Calu3 (cell line): ENCODE data around the gene UBAP2L. TPM values are rescaled to one million over a fixed set of nuclear protein-coding genes. Genes with fewer than 3 reads are reported as not detected.
A peak's percentile ranks its signal among the peaks of the same experiment; 100 is the strongest.
"Not testable (repeated sequence)": the region's sequence is repeated elsewhere in the genome, so short reads cannot be mapped to it uniquely, and the experiment has no call there.

Experiments
- BruUV-seq: library from RNA; stranded (reverse); fragments of 400-500 nt; replicated peaks from 2 replicates; lab custom pipeline; 2021; lab: Mats Ljungman, UMichigan
- CTCF ChIA-PET: fragments of 300-600 bp; sonication (Branson Sonifier 250); formaldehyde crosslinking; loops from one replicate; lab custom pipeline; 2022; ENCODE audit warnings: antibody characterized with exemption; lab: Charles Lee
- DNase-seq: peaks from one replicate; pipeline ENCODE4 v3.0.0; 2022
- H3K27ac Mint-ChIP-seq: one replicate; pipeline ENCODE4 v1.8.0; 2022; ENCODE audit warnings: mixed read lengths; ENCODE audit not compliant: unreplicated experiment
- H3K27me3 Mint-ChIP-seq: one replicate; pipeline ENCODE4 v1.8.0; 2022; ENCODE audit warnings: mixed read lengths; ENCODE audit not compliant: unreplicated experiment
- H3K36me3 Mint-ChIP-seq: one replicate; pipeline ENCODE4 v1.8.0; 2022; ENCODE audit warnings: mild to moderate bottlenecking, moderate library complexity, mixed read lengths; ENCODE audit not compliant: insufficient read depth, unreplicated experiment
- H3K4me1 Mint-ChIP-seq: one replicate; pipeline ENCODE4 v1.8.0; 2022; ENCODE audit warnings: mild to moderate bottlenecking, low read depth, mixed read lengths; ENCODE audit not compliant: unreplicated experiment
- H3K4me3 Mint-ChIP-seq: one replicate; pipeline ENCODE4 v1.8.0; 2022; ENCODE audit warnings: mild to moderate bottlenecking, low read depth, moderate library complexity, mixed read lengths; ENCODE audit not compliant: unreplicated experiment
- H3K9me3 Mint-ChIP-seq: one replicate; pipeline ENCODE4 v1.8.0; 2022; ENCODE audit warnings: low read depth, mixed read lengths; ENCODE audit not compliant: unreplicated experiment
- intact Hi-C: fragments of 100-400 bp; cut with micrococcal nuclease; formaldehyde crosslinking; loops from one replicate; pipeline ENCODE4 v1.10.0; 2022; ENCODE audit not compliant: unreplicated experiment
- total RNA-seq: library from RNA; stranded (reverse); gene quantifications from 2 replicates; pipeline ENCODE4 v1.2.3, GENCODE V29; 2022
- TF ChIP-seq, protein P1 (sequence below): fragments of 200-600 bp; IDR thresholded peaks from one replicate; pipeline ENCODE4 v1.8.0; 2022; ENCODE audit warnings: antibody characterized with exemption; ENCODE audit not compliant: unreplicated experiment

The UBAP2L gene
- total RNA-seq, 1 experiment from 2014 or later: 250 TPM

DNA sequence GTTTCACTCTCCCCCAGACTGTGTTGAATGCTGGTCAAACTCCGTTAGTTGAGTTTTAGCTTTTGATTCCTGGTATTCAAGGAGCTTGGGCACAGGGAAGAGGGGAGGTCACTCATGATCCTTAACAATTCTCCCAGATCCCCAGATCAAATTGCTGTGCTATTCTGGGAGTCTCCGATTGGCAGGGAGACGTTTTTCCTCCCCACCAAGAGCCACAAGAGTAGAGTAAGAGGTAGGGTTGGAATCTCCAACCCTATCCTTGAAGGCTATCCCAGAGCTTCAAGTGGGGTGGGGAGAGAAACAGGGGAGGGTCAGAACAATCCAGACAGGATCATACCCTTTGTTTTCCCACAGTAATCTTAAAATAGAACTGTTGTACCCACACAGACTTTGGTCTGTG lies 28.3 kb upstream of the UBAP2L start:
- CTCF ChIA-PET: interaction anchor here (1.2 kb wide), 1 partner anchor 19 kb away, joined by 3 read pairs; no protein-coding TSS in a partner anchor
- no peak overlapping the region for H3K4me3 Mint-ChIP-seq
- no TSS peak for BruUV-seq
- DNase-seq: no peak
- intact Hi-C loops: loop anchor here (10.0 kb wide), 2 partner anchors 142 to 352 kb away; no protein-coding TSS in a partner anchor
- H3K27me3 Mint-ChIP-seq: peaks cover 55% of the 10 kb centered on the region
- H3K27ac Mint-ChIP-seq: no peak overlapping the region
- TF ChIP-seq, protein P1, sequence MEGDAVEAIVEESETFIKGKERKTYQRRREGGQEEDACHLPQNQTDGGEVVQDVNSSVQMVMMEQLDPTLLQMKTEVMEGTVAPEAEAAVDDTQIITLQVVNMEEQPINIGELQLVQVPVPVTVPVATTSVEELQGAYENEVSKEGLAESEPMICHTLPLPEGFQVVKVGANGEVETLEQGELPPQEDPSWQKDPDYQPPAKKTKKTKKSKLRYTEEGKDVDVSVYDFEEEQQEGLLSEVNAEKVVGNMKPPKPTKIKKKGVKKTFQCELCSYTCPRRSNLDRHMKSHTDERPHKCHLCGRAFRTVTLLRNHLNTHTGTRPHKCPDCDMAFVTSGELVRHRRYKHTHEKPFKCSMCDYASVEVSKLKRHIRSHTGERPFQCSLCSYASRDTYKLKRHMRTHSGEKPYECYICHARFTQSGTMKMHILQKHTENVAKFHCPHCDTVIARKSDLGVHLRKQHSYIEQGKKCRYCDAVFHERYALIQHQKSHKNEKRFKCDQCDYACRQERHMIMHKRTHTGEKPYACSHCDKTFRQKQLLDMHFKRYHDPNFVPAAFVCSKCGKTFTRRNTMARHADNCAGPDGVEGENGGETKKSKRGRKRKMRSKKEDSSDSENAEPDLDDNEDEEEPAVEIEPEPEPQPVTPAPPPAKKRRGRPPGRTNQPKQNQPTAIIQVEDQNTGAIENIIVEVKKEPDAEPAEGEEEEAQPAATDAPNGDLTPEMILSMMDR: no peak
- H3K9me3 Mint-ChIP-seq: no peaks in the 10 kb centered on the region
- H3K4me1 Mint-ChIP-seq: no peaks in the 10 kb centered on the region
- no peaks in the 10 kb centered on the region for H3K36me3 Mint-ChIP-seq

GRCh38 chr1:154193821-154194220 lies 26.9 kb upstream of the UBAP2L start:
- peak; percentile 19 for DNase-seq
- H3K4me1 Mint-ChIP-seq: no peaks in the 10 kb centered on the region
- no TSS peak for BruUV-seq
- TF ChIP-seq, protein P1: no peak
- no peak overlapping the region for H3K27ac Mint-ChIP-seq
- peaks cover 55% of the 10 kb centered on the region for H3K27me3 Mint-ChIP-seq
- no peaks in the 10 kb centered on the region for H3K36me3 Mint-ChIP-seq
- H3K9me3 Mint-ChIP-seq: no peaks in the 10 kb centered on the region
- intact Hi-C loops: loop anchor here (10.0 kb wide), 2 partner anchors 141 to 351 kb away; no protein-coding TSS in a partner anchor
- CTCF ChIA-PET: interaction anchor here (0.5 to 0.9 kb wide), 4 partner anchors 11 to 808 kb away, joined by 3 to 4 read pairs (median 4); no protein-coding TSS in a partner anchor
- no peak overlapping the region for H3K4me3 Mint-ChIP-seq

DNA sequence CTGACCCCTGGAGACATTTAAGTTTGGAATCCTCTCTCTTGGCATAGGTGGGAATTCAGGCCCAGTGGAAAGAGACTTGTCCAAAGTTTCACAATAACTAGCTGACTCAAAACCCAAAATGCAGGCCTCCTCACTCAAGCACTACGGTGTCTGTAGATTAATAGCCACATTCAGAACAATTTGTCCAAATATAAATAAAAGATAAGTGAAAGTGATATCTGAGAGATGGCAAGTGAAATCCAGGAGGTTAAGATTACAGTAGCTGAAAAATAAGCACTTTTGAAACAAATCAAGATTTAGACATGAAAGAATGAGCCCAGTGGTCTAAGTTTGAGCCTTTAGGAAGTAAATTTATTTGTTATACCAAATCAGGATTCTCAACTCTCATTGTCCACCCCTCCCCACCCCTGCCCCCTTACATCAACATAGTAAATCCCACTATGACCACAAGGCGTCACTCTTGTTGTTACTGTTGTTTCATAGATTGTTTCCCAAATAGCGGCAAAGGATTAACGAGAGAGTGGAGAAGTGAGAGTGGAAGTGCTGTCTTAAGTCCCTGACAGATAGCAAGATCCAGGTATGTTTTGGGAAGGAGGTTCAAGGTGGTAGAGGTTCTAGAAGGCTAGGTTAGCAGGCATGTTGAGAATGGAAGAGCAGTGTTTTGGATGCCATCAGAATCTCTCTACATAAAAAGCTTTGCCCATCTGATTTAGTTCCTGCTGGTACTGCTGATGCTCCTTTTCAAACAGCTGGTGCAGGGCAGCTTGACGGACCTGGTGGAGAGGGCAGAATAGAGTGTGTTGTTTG lies 21.8 kb upstream of the UBAP2L start:
- DNase-seq: peak; percentile 53
- CTCF ChIA-PET: interaction anchor here (0.7 to 2.1 kb wide), 5 partner anchors 8 to 136 kb away, joined by 3 to 23 read pairs (median 3); partner anchors contain the start of gene UBAP2L
- no peaks in the 10 kb centered on the region for H3K9me3 Mint-ChIP-seq
- H3K4me1 Mint-ChIP-seq: no peaks in the 10 kb centered on the region
- H3K27ac Mint-ChIP-seq: no peak overlapping the region
- no peaks in the 10 kb centered on the region for H3K36me3 Mint-ChIP-seq
- TF ChIP-seq, protein P1: peak; percentile 57
- no TSS peak for BruUV-seq
- H3K27me3 Mint-ChIP-seq: peaks cover 20% of the 10 kb centered on the region
- intact Hi-C loops: loop anchor here (1.0 to 10.0 kb wide), 3 partner anchors 73 to 346 kb away; partner anchors contain the start of gene HAX1
- H3K4me3 Mint-ChIP-seq: no peak overlapping the region

GRCh38 chr1:154199563-154199879 lies 21.2 kb upstream of the UBAP2L start:
- TF ChIP-seq, protein P1: no peak
- no peaks in the 10 kb centered on the region for H3K9me3 Mint-ChIP-seq
- peaks cover 15% of the 10 kb centered on the region for H3K27me3 Mint-ChIP-seq
- no TSS peak for BruUV-seq
- H3K4me3 Mint-ChIP-seq: no peak overlapping the region
- CTCF ChIA-PET: interaction anchor here (0.7 to 2.1 kb wide), 5 partner anchors 9 to 135 kb away, joined by 3 to 23 read pairs (median 3); partner anchors contain the start of gene UBAP2L
- peaks cover 2% of the 10 kb centered on the region for H3K36me3 Mint-ChIP-seq
- no peak for DNase-seq
- no peak overlapping the region for H3K27ac Mint-ChIP-seq
- intact Hi-C loops: loop anchor here (1.0 to 10.0 kb wide), 3 partner anchors 73 to 345 kb away; partner anchors contain the start of gene HAX1
- H3K4me1 Mint-ChIP-seq: no peaks in the 10 kb centered on the region

DNA sequence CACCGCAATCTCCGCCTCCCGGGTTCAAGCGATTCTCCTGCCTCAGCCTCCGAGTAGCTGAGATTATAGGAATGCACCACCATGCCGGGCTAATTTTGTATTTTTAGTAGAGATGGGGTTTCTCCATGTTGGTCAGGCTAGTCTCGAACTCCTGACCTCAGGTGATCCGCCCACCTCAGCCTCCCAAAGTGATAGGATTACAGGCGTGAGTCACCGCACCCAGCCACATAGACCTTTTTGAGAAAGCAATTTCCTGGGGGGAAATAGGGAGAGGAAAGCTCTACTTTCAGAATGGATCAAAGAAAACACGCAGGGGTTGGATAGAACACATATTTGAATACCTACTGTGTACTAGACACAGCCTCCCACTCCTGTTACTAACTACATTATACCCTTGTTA lies 15.0 kb upstream of the UBAP2L start:
- H3K9me3 Mint-ChIP-seq, intact Hi-C loops, CTCF ChIA-PET, BruUV-seq, H3K4me3 Mint-ChIP-seq, H3K27me3 Mint-ChIP-seq, DNase-seq: not testable (repeated sequence)
- Mint-ChIP-seq H3K36me3 (peaks cover 59% of the 10 kb centered on the region), H3K27ac (peak overlapping the region; percentile 47), H3K4me1 (peaks cover 11% of the 10 kb centered on the region)
